Measurements from ENCODE around the gene ZBTB21.

ZBTB21 gene

DNA sequence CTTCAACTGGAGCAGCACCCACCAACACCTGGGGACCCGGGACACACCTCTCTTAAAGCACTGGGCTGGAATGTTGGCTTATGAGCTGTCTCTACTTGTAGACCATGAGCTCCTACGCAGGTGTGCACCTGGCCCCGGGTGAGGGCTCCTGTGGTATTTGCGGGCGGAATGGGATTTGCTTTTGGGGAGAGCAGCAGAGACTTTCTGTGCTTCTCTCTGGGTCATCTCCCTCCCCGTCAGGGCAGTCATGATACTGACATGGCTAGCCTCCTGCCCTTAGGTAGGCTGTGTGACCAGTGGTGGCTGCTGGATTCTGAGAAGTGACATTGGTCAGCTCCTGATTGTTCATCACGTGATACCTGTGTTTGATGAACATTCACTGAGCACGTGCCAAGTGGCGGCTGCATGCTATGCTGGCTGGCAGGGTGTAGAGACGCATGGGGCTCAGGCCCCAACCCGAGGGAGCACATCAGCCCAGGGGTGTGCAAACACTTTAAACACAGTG, 9.0 kb upstream of the ZBTB21 start:
- H3K9me3 Mint-ChIP-seq = peaks cover 3 to 4% of the 10 kb centered on the region in 2 donors

DNA sequence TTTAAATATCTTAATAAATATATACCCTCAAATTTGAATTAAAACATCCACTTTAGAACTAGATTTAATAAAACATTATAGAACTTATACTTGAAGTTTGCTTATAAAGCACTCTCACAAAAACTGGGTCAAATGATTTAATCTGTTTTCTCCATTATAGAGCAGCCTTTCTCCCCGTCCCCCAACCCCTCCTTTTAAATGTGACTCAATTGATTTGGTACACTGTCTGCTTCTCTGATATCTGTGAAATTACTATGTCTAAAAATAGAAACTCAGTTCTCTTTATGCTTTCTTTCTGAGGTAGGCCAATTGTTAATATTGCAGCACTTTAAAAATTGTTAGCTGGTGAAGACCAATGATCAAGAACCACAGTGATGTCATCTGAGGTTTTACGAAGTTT, 6.9 kb upstream of the ZBTB21 start:
- H3K4me3 Mint-ChIP-seq = no peak overlapping the region
- peaks cover 10 to 11% of the 10 kb centered on the region in 2 donors for H3K4me1 Mint-ChIP-seq
- ATAC-seq (replicated peaks) (no peak), DNase-seq (no peak)
- peaks cover 9 to 32% of the 10 kb centered on the region in 2 donors for H3K36me3 Mint-ChIP-seq
- no peak overlapping the region for H3K27ac Mint-ChIP-seq
- peaks cover 4 to 20% of the 10 kb centered on the region in 2 donors for H3K27me3 Mint-ChIP-seq
- H3K9me3 Mint-ChIP-seq = peaks cover 3 to 4% of the 10 kb centered on the region in 2 donors

More for the DNA sequence above, 9.0 kb upstream of the ZBTB21 start:
- Mint-ChIP-seq H3K36me3 (peaks cover 4 to 14% of the 10 kb centered on the region in 2 donors), H3K27me3 (peaks cover 4 to 20% of the 10 kb centered on the region in 2 donors), H3K27ac (no peak overlapping the region), H3K4me1 (no peaks in the 10 kb centered on the region), H3K4me3 (no peak overlapping the region)
- DNase-seq (no peak), ATAC-seq (replicated peaks) (no peak)

DNA sequence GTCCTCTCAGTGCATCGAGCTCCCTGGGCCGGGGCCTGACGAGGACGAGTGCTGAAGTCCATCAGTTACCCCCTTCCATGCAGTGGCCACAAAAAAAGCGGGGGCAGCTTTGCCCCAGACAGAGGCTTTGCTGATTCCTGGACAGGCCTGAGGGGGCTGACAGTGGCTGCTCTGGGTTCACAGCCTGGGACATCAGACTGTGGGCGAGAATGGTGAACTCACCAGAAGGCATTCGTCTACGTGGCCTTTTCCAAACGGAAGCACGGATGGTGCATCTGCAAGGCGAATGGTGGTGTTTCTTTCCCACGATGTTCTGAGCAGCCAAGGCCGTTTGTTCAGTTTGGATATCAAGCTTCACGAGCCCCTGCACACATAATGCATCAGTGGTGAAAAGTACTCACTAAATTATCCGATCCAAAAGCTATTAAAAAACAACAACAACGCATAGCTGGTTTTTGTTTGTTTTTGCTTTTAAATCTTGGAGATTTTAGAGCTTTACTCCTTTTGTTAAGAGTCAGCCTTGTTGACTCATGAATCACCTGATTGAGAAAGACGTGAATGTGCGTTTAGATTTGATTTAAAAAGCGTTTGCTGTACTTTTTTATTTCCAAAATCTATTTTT, 6.3 kb upstream of the ZBTB21 start:
- peaks cover 10 to 11% of the 10 kb centered on the region in 2 donors for H3K4me1 Mint-ChIP-seq
- peaks cover 3 to 4% of the 10 kb centered on the region in 2 donors for H3K9me3 Mint-ChIP-seq
- H3K27ac Mint-ChIP-seq = no peak overlapping the region
- peaks cover 3 to 20% of the 10 kb centered on the region in 2 donors for H3K27me3 Mint-ChIP-seq
- no peak for DNase-seq
- no peak for ATAC-seq (replicated peaks)
- H3K36me3 Mint-ChIP-seq = peaks cover 9 to 32% of the 10 kb centered on the region in 2 donors
- no peak overlapping the region for H3K4me3 Mint-ChIP-seq

DNA sequence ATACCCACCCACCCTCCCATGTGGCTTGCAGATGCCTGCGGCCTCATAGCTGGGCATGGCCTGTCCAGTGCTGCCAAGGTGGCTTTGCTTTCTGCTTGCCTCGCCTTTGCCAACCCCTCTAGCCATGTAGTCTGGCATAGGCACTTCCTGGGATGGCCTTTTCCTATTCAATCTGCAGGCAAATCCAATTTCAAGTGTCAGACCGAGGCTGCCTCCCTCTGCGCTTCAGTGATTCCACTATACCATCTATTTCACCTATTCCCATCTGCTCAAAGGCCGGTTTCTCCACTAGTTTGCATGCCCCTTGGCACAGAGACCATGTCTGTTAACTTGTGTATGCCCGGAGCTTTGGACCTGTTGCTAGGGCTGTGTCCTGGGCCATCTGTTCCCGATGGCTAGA, 3.8 kb upstream of the ZBTB21 start:
- Mint-ChIP-seq H3K36me3 (peaks cover 14 to 36% of the 10 kb centered on the region in 2 donors), H3K4me1 (peaks cover 14 to 16% of the 10 kb centered on the region in 2 donors), H3K27me3 (no peaks in the 10 kb centered on the region), H3K4me3 (no peak overlapping the region), H3K27ac (no peak overlapping the region), H3K9me3 (peaks cover 3 to 4% of the 10 kb centered on the region in 2 donors)
- DNase-seq (no peak), ATAC-seq (replicated peaks) (no peak)

DNA sequence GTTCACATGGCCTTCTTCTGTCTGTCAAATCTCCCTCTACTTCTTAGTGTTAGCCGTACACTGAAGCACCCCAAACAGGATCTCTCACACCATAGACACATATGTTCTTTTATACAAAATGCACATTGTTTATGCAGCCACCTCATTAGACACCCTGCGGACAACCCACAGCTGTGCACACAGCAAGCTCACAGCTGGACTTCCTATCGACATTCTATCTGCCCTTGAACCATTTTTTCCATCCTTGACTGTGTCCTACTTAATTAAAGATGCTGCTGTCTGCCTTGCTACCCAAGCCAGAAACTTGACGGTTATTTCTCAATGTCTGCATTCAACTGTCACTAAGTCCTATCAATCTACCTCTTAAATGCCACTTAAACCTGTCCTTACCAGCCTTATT, 3.2 kb upstream of the ZBTB21 start:
- Mint-ChIP-seq H3K27me3 (no peaks in the 10 kb centered on the region), H3K4me1 (peaks cover 17 to 18% of the 10 kb centered on the region in 2 donors), H3K36me3 (peaks cover 16 to 38% of the 10 kb centered on the region in 2 donors), H3K9me3 (peaks cover 3 to 4% of the 10 kb centered on the region in 2 donors), H3K4me3 (no peak overlapping the region), H3K27ac (no peak overlapping the region)
- no peak for ATAC-seq (replicated peaks)
- DNase-seq = no peak

DNA sequence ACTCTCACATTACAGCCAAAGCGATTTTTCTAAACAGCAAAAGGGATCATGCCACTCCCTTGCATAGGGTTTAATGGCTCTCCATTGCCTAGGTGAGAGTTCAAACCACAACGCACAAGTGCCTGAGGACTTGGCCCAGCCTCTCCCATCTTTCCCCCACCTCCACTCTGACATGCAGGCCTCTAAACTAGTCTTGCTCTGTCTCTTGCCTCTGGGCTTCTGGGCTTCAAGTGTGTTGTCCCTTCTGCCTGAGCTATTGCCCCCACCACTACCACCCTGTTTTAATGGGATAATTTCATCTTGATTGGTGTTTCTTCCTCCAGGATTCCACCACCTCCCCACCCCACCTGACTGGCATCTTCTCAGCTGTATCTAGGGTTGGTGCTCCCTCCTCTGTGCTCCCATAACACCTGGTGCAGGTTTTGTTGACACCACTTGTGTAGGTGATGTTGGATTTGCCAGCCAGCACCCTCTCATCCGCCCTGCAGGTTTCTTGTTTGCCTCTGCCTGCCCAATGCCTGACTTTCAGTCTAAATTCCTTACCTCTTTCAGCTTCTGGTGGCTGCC, 2.7 kb upstream of the ZBTB21 start:
- Mint-ChIP-seq H3K36me3 (peaks cover 17 to 41% of the 10 kb centered on the region in 2 donors), H3K27ac (no peak overlapping the region), H3K4me1 (peaks cover 21% of the 10 kb centered on the region in 2 donors), H3K27me3 (no peaks in the 10 kb centered on the region), H3K4me3 (peak overlapping the region in 1 of 2 donors; percentile 53), H3K9me3 (peaks cover 4 to 5% of the 10 kb centered on the region in 2 donors)
- no peak for DNase-seq
- no peak for ATAC-seq (replicated peaks)

DNA sequence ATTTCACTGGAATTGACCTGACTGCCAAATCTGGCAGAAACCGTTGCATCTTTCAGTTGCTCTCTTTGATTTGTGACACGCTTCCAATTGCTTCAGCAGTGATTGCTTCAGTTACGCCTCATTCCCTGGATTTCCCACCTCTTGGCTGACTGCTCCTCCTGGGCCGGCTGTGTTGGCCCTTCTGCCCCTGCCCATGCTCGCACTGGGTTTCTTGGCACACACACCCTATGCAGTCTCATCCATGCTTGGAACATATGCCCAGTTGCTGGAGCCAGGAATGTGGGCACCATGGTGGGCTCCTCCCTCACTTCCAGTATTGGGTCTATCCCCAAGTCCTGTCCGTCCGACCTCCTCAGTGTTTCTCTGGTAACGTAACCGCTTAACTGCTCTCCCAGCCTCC, 2.2 kb upstream of the ZBTB21 start:
- ATAC-seq (replicated peaks) (no peak), DNase-seq (no peak)
- peak overlapping the region in 1 of 2 donors; percentile 53 for H3K4me3 Mint-ChIP-seq
- H3K4me1 Mint-ChIP-seq = peaks cover 26% of the 10 kb centered on the region in 2 donors
- peaks cover 21 to 46% of the 10 kb centered on the region in 2 donors for H3K36me3 Mint-ChIP-seq
- H3K27me3 Mint-ChIP-seq = no peaks in the 10 kb centered on the region
- H3K9me3 Mint-ChIP-seq = peaks cover 4 to 6% of the 10 kb centered on the region in 2 donors
- H3K27ac Mint-ChIP-seq = no peak overlapping the region

DNA sequence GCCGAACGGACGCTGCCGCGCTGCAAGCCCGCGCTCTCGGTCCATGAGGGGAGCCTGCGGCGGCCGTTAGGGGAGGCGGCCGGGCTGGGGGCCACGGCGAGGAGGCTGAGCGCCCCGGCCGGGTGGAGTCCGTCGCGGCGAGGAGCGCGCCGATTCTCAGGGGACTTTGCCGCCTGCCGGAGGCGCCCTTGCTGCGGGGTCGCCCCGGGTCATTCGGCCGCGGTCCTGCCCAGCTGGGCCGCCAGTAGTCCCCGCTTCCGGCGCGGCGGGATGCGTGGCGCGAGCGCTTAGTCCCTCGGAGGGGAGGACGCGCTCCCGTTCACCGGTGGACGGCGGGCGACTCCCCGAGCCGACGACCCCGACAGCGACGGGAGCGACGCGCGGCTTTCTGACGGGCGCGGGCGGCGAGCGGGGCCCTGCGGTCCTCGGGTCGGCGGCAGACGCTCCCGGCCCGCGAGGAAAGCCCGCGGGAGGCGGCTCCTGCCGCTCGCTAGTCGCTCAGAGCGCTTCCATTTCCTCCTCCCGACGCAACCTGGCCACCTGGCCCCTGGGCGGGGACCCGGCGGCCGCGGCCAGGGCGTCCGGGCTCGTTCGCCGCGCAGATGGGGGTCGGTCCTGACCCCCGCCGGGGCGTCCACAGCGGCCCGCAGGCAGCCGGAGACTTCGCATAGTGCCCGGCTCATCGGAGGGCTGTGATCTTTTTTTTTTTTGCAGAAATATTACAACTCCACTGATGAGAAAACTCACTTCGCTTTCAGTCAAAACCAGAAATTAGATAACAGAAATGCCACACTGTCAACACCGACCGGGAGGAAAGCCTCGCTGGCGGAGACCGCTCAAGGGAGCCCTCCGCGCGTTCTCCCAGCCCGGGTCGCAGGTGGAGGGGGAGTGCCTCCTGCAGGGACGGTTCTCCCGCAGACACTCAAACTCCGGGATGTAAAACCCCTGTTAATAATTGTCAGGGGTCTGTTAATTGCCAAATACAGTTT, 641 bp upstream of the ZBTB21 start:
- peaks cover 31 to 37% of the 10 kb centered on the region in 2 donors for H3K4me1 Mint-ChIP-seq
- peaks cover 4 to 7% of the 10 kb centered on the region in 2 donors for H3K9me3 Mint-ChIP-seq
- DNase-seq (no peak), ATAC-seq (replicated peaks) (peak; percentile 5 to 12)
- peak overlapping the region; percentile 100 for H3K27ac Mint-ChIP-seq
- peaks cover 26 to 55% of the 10 kb centered on the region in 2 donors for H3K36me3 Mint-ChIP-seq
- H3K4me3 Mint-ChIP-seq = peak overlapping the region; percentile 87 to 92
- no peaks in the 10 kb centered on the region for H3K27me3 Mint-ChIP-seq

DNA sequence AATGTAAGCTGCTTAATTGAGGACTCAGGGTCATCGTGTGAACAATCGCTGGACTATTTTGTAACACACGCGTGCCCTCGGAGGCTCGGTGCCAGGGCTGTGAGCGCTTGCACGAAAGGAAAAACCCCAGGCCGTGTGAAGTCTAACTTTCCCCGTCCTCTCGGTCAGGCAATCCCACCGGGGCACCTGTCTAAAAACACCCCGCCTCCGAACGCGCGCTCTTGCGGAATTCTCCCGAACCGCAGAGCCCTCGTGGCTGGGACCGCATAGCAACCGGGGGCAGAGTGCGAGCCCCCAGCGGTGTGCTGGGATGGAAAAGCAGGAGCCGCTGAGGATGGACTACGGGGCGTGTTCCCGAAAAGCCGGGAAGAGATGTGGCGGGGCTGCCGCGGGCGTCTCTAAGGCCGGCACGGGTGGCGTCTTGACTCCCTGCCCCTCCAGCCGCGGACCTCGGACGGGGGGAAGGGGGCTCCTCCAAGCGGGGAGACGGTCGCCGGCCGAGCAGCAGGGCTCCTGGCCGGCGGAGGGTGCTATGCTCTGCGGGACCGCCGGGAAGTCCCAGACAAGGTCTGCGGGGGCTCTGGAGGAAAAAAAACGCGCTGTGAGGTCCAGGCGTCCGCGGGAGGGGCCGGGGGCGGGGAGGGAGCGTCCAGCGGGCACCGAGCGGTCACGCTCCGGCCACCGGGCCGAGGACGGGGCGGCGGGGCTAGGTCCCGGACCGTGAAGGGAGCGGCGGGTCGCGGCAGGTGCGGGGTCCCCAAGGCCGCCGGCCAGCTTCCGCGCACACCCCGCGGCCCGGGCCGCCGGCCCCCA, 936 bp downstream of the ZBTB21 start:
- H3K36me3 Mint-ChIP-seq = peaks cover 24 to 54% of the 10 kb centered on the region in 2 donors
- H3K4me1 Mint-ChIP-seq = peaks cover 42 to 47% of the 10 kb centered on the region in 2 donors
- ATAC-seq (replicated peaks) (peak; percentile 52), DNase-seq (peak; percentile 81)
- peaks cover 0 to 3% of the 10 kb centered on the region in 2 donors for H3K9me3 Mint-ChIP-seq
- peak overlapping the region; percentile 87 to 92 for H3K4me3 Mint-ChIP-seq
- no peaks in the 10 kb centered on the region for H3K27me3 Mint-ChIP-seq
- peak overlapping the region; percentile 100 for H3K27ac Mint-ChIP-seq

DNA sequence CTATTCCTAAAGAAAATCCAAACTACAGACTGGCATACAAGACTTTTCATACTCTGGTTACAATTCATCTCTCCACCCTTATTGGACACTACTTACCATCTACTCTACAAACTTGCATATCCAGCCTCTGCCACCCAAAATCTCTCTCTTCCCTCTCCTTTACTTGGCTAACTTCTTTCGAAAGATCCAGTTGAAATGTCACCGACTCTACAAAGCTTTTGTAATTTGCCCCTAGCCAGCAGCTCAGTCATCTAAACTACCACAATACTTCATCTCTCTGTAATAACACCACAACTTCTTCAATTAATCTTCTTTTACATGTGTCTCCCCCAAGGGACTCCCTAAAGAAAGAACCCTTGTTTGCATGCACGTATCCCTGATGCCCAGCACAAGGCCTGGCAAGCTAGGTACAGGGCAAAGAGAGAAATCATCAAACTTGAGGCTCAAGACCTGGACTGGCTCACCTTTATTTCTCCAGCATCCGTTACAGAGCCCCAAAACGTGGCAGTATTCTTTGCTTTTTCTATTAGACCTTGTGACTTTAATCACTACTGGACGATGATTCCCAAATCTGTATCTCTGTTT, 2.7 kb downstream of the ZBTB21 start:
- H3K4me1 Mint-ChIP-seq = peaks cover 46 to 58% of the 10 kb centered on the region in 2 donors
- H3K27ac Mint-ChIP-seq = peak overlapping the region; percentile 65
- ATAC-seq (replicated peaks) = no peak
- H3K4me3 Mint-ChIP-seq = peak overlapping the region; percentile 26 to 61
- no peaks in the 10 kb centered on the region for H3K27me3 Mint-ChIP-seq
- no peak for DNase-seq
- H3K36me3 Mint-ChIP-seq = peaks cover 23 to 42% of the 10 kb centered on the region in 2 donors
- H3K9me3 Mint-ChIP-seq = peaks cover 0 to 3% of the 10 kb centered on the region in 2 donors

DNA sequence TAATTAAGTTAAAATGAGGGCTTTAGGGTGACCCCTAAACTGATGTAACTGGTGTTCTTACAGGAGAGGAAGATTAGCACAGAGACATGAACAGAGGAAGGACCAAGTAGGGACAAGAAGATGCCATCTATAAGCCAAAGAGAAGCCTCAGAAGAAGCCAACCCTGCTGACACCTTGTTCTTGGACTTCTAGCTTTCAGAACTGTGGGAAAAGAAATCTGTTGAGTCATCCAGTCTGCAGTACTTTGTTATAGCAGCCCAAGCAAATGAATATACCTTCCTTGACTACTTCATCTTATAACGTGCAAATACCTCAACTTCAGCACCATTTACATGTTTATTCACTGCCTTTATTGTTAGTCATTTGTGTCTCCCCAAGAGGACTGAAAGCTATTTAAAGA, 3.4 kb downstream of the ZBTB21 start:
- DNase-seq (no peak), ATAC-seq (replicated peaks) (no peak)
- Mint-ChIP-seq H3K4me3 (no peak overlapping the region), H3K9me3 (peaks cover 0 to 3% of the 10 kb centered on the region in 2 donors), H3K27me3 (no peaks in the 10 kb centered on the region), H3K36me3 (peaks cover 26 to 44% of the 10 kb centered on the region in 2 donors), H3K4me1 (peaks cover 46 to 61% of the 10 kb centered on the region in 2 donors), H3K27ac (peak overlapping the region; percentile 17)

DNA sequence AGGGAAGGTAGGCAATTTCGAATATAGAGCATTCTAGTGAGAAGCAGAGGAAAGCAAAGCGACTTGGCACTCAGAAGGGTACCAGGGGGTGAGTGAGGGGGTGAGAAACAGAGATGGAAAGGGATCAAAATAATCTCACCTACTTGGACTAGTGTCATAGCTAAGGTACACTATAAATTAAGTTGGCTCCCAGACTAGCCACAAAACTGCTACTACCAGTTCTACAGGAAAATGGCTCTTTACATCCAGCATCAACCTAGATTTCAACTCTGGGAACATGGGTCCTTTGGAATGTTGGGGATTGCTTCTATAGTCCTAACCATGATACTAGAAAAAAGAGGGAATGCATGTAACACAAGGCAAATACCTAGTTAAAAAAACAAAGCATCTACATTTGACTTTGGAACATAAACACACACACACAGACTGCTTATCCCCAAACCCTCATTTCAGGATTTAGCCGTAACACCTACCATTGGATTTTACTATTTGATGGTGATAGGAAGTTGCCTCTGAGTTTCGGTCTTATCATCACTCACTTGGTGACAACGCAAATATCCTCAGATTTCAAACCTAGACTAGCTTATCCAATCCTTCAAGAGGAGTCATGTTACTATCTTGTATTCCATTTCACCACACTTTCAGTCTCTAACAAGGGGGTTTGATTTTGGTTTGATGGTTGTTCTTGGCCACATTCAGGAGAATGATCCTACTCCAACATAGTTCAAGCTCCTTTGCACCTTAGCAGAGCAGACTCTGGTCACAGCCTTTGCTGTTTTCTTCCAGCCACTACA, 5.6 kb downstream of the ZBTB21 start:
- ATAC-seq (replicated peaks) (no peak), DNase-seq (no peak)
- peaks cover 0 to 3% of the 10 kb centered on the region in 2 donors for H3K9me3 Mint-ChIP-seq
- no peak overlapping the region for H3K4me3 Mint-ChIP-seq
- H3K27ac Mint-ChIP-seq = peak overlapping the region; percentile 59
- H3K36me3 Mint-ChIP-seq = peaks cover 35 to 55% of the 10 kb centered on the region in 2 donors
- peaks cover 51 to 74% of the 10 kb centered on the region in 2 donors for H3K4me1 Mint-ChIP-seq
- no peaks in the 10 kb centered on the region for H3K27me3 Mint-ChIP-seq

All from stimulated activated naive B cell treated with anti-CD40 and anti-IgM and Interleukin-4, amounts not matched to agents 10 μg/mL and 1 μg/mL and 100 μg/mL, for 72 hours (primary cell).